ENCODE measurements around the gene PPP1R9A.

DNA sequence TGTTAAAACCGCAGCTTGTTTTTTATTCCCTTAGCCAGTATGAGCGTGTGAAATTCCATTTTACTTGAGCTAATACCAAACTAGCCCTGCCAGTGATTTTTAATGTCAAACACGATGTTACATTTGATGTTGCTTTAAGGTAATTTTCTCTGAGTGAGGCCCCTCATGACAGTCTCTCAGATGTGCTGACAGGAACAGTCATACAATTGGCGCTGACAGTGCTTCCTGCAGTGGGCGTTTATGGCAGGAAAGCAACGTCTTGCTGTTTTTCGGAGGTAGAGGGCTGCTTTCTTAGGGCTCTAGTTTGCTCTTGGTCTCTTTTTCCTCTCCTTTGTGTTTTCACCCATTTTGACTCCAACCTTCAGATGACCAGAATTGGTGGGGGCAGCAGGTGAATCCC lies 397.6 kb downstream of the PPP1R9A start:
- TF ChIP-seq, protein P1, sequence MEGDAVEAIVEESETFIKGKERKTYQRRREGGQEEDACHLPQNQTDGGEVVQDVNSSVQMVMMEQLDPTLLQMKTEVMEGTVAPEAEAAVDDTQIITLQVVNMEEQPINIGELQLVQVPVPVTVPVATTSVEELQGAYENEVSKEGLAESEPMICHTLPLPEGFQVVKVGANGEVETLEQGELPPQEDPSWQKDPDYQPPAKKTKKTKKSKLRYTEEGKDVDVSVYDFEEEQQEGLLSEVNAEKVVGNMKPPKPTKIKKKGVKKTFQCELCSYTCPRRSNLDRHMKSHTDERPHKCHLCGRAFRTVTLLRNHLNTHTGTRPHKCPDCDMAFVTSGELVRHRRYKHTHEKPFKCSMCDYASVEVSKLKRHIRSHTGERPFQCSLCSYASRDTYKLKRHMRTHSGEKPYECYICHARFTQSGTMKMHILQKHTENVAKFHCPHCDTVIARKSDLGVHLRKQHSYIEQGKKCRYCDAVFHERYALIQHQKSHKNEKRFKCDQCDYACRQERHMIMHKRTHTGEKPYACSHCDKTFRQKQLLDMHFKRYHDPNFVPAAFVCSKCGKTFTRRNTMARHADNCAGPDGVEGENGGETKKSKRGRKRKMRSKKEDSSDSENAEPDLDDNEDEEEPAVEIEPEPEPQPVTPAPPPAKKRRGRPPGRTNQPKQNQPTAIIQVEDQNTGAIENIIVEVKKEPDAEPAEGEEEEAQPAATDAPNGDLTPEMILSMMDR (IDR thresholded peaks at IDR 0.05), result no peak
- no peak for TF ChIP-seq EP300 (IDR thresholded peaks at IDR 0.05)

All from tibial nerve (tissue), 4 donors.